Measurements from ENCODE around the gene ROS1. TPM values are rescaled to one million over a fixed set of nuclear protein-coding genes. Genes with fewer than 3 reads are reported as not detected.

ROS1 gene
- total and polyA plus RNA-seq, 10 of the 15 experiments (the other 5 are each of a cell fraction or from before 2014, with no cell fraction given): under 0.01 to 0.07 (median 0.03) TPM; not detected in 5

GRCh38 chr6:117280922-117281321 lies 144.8 kb downstream of the ROS1 start:
- TF ChIP-seq, protein P1, sequence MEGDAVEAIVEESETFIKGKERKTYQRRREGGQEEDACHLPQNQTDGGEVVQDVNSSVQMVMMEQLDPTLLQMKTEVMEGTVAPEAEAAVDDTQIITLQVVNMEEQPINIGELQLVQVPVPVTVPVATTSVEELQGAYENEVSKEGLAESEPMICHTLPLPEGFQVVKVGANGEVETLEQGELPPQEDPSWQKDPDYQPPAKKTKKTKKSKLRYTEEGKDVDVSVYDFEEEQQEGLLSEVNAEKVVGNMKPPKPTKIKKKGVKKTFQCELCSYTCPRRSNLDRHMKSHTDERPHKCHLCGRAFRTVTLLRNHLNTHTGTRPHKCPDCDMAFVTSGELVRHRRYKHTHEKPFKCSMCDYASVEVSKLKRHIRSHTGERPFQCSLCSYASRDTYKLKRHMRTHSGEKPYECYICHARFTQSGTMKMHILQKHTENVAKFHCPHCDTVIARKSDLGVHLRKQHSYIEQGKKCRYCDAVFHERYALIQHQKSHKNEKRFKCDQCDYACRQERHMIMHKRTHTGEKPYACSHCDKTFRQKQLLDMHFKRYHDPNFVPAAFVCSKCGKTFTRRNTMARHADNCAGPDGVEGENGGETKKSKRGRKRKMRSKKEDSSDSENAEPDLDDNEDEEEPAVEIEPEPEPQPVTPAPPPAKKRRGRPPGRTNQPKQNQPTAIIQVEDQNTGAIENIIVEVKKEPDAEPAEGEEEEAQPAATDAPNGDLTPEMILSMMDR (IDR thresholded peaks at IDR 0.05 in 2 of 3, conservative IDR thresholded peaks at IDR 0.05 in 1 of 3; ENCODE audit: control insufficient read depth in 2 of 3, extremely low read depth in 1 of 3, insufficient read depth in 1 of 3, low read depth in 3 of 3, low read length in 3 of 3): 0 out of 6 replicates have a peak, but pooled peaks of 1 of the 3 experiments have one; percentile 8
- no peak for TF ChIP-seq CREM (IDR thresholded peaks at IDR 0.05; ENCODE audit: low read depth)
- SMC1A ChIA-PET (ENCODE audit: uncharacterized antibody, unreplicated experiment): no interaction called here
- in situ Hi-C loops (cut with MboI): no loop called here
- Histone ChIP-seq H3K4me1 (ENCODE audit: control insufficient read depth, insufficient read depth, low read length) (no peaks in the 10 kb centered on the region), H3K9ac (ENCODE audit: control insufficient read depth, insufficient read depth, low read length) (no peak overlapping the region), H3K4me2 (ENCODE audit: control insufficient read depth, insufficient read depth) (no peak overlapping the region), H3K36me3 (ENCODE audit: control insufficient read depth in 2 of 2, insufficient read depth in 2 of 2, low read length in 1 of 2) (no peaks in the 10 kb centered on the region), H3K4me3 (no peak overlapping the region), H3K79me2 (ENCODE audit: control insufficient read depth, insufficient read depth, low read length) (no peaks in the 10 kb centered on the region), H2AFZ (ENCODE audit: control insufficient read depth, low read depth, low read length) (no peak overlapping the region), H3K9me3 (replicated peaks; ENCODE audit: control insufficient read depth, insufficient read depth, low read length) (no peaks in the 10 kb centered on the region), H3K27ac (ENCODE audit: control insufficient read depth, insufficient read depth) (no peak overlapping the region), H4K20me1 (ENCODE audit: control insufficient read depth, insufficient read depth) (no peaks in the 10 kb centered on the region), H3K27me3 (replicated peaks in 1 of 2; ENCODE audit: control insufficient read depth in 2 of 2, insufficient read depth in 2 of 2, low read length in 1 of 2) (no peaks in the 10 kb centered on the region)
- BruUV-seq (replicated peaks): no TSS peak
- intact Hi-C loops (cut with micrococcal nuclease; ENCODE audit: unreplicated experiment): no loop called here
- CTCF ChIA-PET: no interaction called here
- DNase-seq (ENCODE audit: low read depth, low spot score): no peak
- FAIRE-seq: no peak
- 11% methylated on average over 3 of the region's 3 CpGs for WGBS (ENCODE audit: insufficient coverage, insufficient replicate concordance, low lambda C conversion rate, missing lambda C conversion rate)
- ATAC-seq: peak; percentile 47; the same call in 2 of the 3 replicates
- RAD21 ChIA-PET (ENCODE audit: unreplicated experiment): no interaction called here
- POLR2A ChIA-PET: no interaction called here

GRCh38 chr6:117276778-117277316 lies 148.9 kb downstream of the ROS1 start:
- no peak overlapping the region for H2AFZ ChIP-seq (ENCODE audit: control insufficient read depth, low read depth, low read length)
- no peaks in the 10 kb centered on the region for H3K36me3 ChIP-seq (ENCODE audit: control insufficient read depth in 2 of 2, insufficient read depth in 2 of 2, low read length in 1 of 2)
- H3K4me2 ChIP-seq (ENCODE audit: control insufficient read depth, insufficient read depth): no peak overlapping the region
- H3K4me1 ChIP-seq (ENCODE audit: control insufficient read depth, insufficient read depth, low read length): no peaks in the 10 kb centered on the region
- POLR2A ChIA-PET: no interaction called here
- H3K9me3 ChIP-seq (replicated peaks; ENCODE audit: control insufficient read depth, insufficient read depth, low read length): no peaks in the 10 kb centered on the region
- BruUV-seq (replicated peaks): no TSS peak
- no peak overlapping the region for H3K9ac ChIP-seq (ENCODE audit: control insufficient read depth, insufficient read depth, low read length)
- in situ Hi-C loops (cut with MboI) (no loop called here), intact Hi-C loops (cut with micrococcal nuclease; ENCODE audit: unreplicated experiment) (no loop called here)
- no peak overlapping the region for H3K4me3 ChIP-seq
- FAIRE-seq (no peak), ATAC-seq (no peak), DNase-seq (ENCODE audit: low read depth, low spot score) (no peak)
- no peaks in the 10 kb centered on the region for H3K79me2 ChIP-seq (ENCODE audit: control insufficient read depth, insufficient read depth, low read length)
- H3K27ac ChIP-seq (ENCODE audit: control insufficient read depth, insufficient read depth): no peak overlapping the region
- no peaks in the 10 kb centered on the region for H4K20me1 ChIP-seq (ENCODE audit: control insufficient read depth, insufficient read depth)
- H3K27me3 ChIP-seq (replicated peaks in 1 of 2; ENCODE audit: control insufficient read depth in 2 of 2, insufficient read depth in 2 of 2, low read length in 1 of 2): peaks cover 2 to 5% of the 10 kb centered on the region in 2 experiments; a peak in 3 of 4 replicates
- CTCF ChIA-PET: no interaction called here
- RAD21 ChIA-PET (ENCODE audit: unreplicated experiment): no interaction called here
- TF ChIP-seq CHD4 (IDR thresholded peaks at IDR 0.05) (no peak), STAT3 (IDR thresholded peaks at IDR 0.05; ENCODE audit: low read depth, low read length) (no peak), BHLHE40 (IDR thresholded peaks at IDR 0.05; ENCODE audit: borderline replicate concordance in 1 of 2, low read depth in 2 of 2, low read length in 1 of 2) (no peak), SUPT20H (IDR thresholded peaks at IDR 0.05; ENCODE audit: borderline replicate concordance, control insufficient read depth, low read depth, low read length) (no peak), NFYA (IDR thresholded peaks at IDR 0.05; ENCODE audit: borderline replicate concordance, low read depth, low read length) (no peak), ETV6 (conservative IDR thresholded peaks at IDR 0.05 in 1 of 2, IDR thresholded peaks at IDR 0.05 in 1 of 2; ENCODE audit: borderline replicate concordance in 1 of 2, low read depth in 1 of 2) (no peak)
- 80% methylated on average over 10 of the region's 10 CpGs for WGBS (ENCODE audit: insufficient coverage, insufficient replicate concordance, low lambda C conversion rate, missing lambda C conversion rate)
- SMC1A ChIA-PET (ENCODE audit: uncharacterized antibody, unreplicated experiment): no interaction called here

Measured in GM12878 (cell line).